Activated naive CD4-positive, alpha-beta T cell treated with anti-CD3 and anti-CD28 coated beads, Interleukin-2, amount 50 U/mL, for 16 hours (primary cell): Measurements from ENCODE around the gene NLE1.
"Not testable (repeated sequence)": the region's sequence is repeated elsewhere in the genome, so short reads cannot be mapped to it uniquely, and the experiment has no call there.

ENCODE experiments used
- DNase-seq: peaks from one replicate; pipeline ENCODE4 v3.0.0-alpha.2; 2020

Gene NLE1

DNA sequence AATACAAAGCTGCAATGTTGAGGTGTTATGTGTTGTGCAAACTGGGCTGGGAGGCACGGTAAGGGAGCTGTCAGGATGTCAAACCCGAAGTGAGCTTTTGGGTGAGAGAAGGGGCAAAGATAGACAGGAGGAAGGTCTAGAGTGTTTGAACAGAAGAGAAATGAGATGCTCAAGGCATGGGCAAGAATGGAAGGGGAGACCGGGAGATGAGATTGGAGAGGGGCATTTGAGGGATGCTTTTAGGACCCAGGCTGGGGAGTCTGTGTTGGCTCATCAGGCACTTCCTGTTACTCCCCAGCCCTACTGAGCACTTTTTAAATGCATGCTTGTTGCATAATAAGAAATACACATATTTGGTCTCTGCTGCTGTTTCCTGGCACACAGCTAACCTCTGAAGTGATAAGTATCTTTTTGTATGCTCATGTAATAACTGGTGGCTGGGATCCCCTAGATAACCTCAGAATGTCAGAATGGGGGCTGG is 19.2 kb upstream of the NLE1 start:
- DNase-seq, result no peak

DNA sequence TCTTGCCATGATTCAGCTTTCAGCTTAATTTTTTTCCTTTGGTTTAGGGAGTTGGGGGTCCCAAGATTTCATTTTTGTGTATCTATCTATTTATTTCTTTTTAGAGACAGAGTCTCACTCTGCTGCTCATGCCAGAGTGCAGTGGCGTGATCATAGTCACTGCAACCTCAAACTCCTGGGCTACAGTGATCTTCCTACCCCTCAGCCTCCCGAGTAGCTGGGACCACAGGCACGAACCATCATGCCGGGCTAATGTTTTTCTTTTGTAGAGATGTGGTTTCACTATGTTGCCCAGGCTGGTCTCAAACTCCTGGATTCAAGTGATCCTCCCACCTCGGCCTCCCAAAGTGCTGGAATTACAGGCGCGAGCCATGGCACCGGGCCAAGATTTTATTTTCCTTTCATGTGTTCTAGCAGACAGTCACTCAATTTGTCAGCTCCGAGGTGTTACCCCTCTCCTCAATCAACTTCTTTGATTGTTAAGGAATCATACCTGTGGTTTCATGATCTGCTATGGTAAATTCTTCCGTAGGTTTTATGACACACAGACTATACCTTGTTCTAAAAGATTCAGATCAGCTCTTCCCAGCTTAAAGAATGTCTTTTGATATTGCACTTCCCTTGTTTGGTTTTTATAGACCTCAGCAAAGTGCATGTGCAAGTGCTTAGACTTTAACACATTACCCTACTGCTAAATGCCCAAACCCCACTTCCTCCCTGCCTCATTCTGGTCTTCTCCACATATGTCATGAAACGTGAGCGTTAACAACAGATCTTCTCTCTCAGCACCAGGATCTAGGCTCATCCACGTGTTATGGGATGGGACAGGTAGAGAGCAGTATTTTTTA is 18.5 kb upstream of the NLE1 start:
- DNase-seq, result peak; percentile 45

DNA sequence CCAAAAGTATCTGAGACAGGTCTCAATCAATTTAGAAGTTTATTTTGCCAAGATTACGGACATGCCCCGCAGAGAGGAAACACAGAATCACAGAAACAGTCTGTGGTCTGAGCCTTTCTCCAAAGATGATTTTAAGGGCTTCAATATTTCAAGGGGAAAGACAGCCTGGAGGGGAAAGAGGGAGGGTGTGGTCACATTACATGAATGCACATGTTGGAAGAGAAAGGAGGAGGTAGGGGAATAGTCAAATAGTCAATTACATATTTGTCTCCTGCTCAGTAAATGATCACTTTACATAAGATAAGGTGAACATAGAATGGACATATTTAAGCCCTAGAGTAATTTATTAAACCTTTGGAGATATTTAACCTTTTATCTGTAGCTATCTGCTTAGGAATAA is 17.8 kb upstream of the NLE1 start:
- no peak for DNase-seq

DNA sequence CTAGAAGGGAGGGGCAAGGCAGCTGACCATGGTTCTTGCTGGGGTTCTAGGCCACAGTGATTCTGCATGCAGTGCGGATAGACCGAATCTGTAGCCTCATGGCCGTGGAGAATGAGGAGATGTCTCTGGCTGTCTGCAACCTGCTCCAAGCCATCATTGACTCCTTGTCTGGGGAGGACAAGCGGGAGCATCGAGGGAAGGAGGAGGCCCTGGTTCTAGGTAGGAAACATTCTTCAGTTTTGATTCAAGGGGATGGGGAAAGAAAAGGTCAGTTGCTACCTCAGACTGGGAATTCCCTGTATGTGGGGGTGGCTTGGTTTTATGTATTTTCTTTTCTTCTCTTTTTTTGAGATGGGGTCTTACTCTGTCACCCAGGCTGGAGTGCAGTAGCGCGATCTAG is 13.1 kb upstream of the NLE1 start:
- DNase-seq, result no peak

GRCh38 chr17:35154196-35155165 is 12.4 kb upstream of the NLE1 start:
- DNase-seq, result no peak

- DNase-seq, result no peak
Measured at GRCh38 chr17:35152421-35153140, 10.5 kb upstream of the NLE1 start.

GRCh38 chr17:35151080-35151479 is 9.0 kb upstream of the NLE1 start:
- not testable (repeated sequence) for DNase-seq

- DNase-seq, result no peak
Measured at GRCh38 chr17:35149941-35150340, 7.8 kb upstream of the NLE1 start.

GRCh38 chr17:35148144-35148543 is 6.0 kb upstream of the NLE1 start:
- DNase-seq, result no peak

DNA sequence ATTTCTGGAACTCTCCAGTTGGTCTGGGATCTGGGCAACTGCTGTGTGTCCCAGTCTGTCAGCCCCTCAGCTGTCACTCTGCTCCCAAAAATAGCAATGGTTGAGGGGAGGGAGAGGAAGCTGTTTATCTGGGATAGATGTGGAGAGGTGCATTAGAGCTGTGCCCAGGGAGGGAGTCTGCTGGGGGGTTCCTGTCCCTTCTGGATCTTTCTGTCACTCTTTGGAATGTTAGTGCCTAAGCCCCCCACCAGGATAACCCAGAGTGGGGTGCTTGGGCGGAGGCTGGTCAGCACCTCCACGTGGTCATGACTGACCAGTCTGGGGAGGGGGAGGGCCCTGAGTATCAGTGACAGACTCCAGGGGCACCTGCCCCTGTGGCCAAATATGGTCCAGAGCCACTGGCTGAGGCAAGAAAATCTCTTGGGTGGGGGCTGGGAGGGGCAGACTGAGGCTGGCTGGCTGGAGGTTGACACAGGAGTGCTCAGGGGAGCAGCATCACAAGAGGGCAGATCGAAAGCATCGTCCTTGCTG is 5.3 kb upstream of the NLE1 start, which contains the start of gene UNC45B:
UNC45B (plus strand) TSS at position 443 of the 531 bp plus-strand sequence. CDS start 447 bp downstream, outside the sequence.
- DNase-seq, result no peak

GRCh38 chr17:35146214-35146833 is 4.2 kb upstream of the NLE1 start:
- no peak for DNase-seq

GRCh38 chr17:35144840-35145239 is 2.7 kb upstream of the NLE1 start:
- DNase-seq, result no peak

DNA sequence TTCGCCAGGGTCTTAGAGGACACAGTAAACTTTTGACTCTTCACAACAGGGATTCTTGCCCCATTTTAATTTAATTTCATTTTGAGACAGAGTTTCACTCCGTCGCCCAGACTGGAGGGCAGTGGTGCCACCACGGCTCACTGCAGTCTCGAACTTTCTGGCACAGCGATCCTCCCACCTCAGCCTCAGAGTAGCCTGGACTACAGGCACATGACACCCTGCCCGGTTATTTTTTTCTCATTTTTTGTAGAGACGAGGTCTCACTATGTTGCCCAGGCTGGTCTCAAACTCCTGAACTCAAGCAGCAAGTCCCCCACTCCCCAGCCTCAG is 329 bp upstream of the NLE1 start:
- DNase-seq, result no peak

DNA sequence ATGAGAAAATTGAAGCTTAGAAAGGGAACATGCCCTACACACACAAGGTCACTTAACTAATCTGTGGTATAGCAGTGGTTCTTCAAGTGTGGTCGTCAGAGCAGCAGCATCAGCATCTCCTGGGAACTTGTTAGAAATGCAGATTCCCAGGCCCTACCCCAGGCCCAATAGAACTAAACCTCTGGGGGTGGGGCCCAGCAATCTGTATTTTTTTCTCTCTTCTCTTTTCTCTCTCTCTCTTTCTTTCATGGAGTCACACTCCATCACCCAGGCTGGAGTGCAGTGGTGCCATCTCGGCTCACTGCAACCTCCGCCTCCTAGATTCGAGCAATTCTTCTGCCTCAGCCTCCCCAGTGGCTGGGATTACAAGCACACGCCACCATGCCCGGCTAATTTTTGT is 3.9 kb downstream of the NLE1 start:
- no peak for DNase-seq

GRCh38 chr17:35135322-35135721 is 6.8 kb downstream of the NLE1 start:
- DNase-seq, result no peak

- DNase-seq, result no peak
Measured at GRCh38 chr17:35132816-35133550, 9.1 kb downstream of the NLE1 start.

DNA sequence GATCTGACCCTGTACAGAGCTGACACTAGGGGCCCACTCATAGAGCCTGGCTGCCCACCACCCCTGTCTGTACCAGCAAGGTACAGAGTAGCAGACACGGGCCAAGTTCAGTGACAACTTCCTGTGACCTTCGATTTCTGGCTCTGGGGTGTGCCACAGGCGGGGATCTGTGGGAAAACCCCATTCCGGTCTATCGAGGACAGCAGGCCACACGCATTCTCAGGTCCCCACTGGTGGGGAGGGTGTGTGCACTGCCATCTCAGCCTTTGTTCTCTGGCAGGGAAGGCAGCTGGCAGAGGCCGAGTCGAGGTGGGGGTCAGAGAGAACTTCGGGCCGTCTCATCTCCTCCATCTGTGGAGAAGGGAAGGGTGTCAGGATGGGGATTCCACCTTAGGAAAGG is 10.0 kb downstream of the NLE1 start:
- no peak for DNase-seq

DNA sequence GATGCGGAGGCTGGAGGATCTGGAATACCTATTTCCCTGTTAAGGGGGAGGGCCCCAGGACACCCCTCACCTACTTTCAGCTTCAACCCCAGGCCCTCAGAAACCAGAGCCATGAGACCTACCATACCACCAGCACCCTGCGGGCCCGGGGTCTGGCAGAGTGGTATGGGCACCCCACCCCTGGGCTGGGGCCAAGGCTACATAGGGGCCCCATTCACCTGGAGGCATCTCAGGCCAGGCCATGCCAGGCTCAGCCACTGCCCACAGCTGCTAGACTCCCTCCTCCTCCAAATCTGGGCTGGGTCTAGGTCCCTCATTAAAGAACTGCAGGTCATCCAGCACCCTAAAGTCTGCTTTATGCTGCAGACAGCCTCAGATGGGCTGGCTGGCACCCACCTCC is 11.7 kb downstream of the NLE1 start:
- no peak for DNase-seq

GRCh38 chr17:35129973-35130351 is 12.1 kb downstream of the NLE1 start:
- no peak for DNase-seq

DNA sequence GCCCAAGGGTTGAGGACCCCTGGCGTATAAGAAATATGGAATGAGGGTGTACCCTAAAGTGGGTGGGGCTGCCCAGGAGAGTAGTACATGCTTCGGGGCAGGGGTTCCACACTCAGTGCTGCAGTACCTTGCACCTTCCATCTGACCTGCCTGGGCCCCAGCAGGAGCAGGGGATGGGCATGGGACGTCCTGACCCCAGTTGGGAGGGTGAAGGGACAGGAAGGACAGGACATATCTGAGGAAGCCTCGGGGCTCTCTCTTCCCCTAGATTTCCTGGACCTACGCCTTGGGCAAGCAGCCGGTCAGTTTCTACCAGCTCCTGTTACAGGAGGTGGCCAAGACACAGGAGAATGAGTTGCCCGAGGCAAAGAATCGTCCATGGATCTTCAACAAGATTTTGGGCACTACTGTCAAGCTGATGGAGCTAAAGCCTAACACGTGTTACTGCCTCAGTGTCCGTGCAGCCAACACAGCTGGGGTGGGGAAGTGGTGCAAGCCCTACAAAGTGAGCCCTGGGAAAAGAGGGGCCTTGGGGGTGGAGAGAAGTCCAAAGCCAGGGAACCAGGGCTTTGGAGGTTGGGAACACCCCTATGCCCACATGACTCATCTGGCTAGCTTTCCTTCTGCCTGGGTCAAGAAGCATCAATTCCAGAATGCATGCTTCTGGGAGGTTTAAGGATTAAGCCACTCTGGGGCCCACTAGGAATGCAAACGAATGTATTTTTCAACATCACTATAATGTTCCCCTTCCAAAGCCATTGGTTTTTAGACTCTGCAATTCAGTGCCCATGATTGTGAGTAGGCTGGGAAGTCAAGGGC is 12.7 kb downstream of the NLE1 start:
- DNase-seq, result no peak
